A172 (cell line): ENCODE results near the gene GIPC3. TPM values are rescaled to one million over a fixed set of nuclear protein-coding genes. Genes with fewer than 3 reads are reported as not detected.

ENCODE experiments used
- DNase-seq: peaks from one replicate; pipeline ENCODE4 v3.0.0-alpha.2; 2015; ENCODE audit warnings: low spot score
- total RNA-seq: library from RNA; depleted of rRNA; stranded (reverse); fragments of >200 nt; shearing (Covaris generic); gene quantifications from 2 replicates; pipeline ENCODE4 v1.2.3, GENCODE V29; 2014; rRNA removed

The GIPC3 gene, protein sequence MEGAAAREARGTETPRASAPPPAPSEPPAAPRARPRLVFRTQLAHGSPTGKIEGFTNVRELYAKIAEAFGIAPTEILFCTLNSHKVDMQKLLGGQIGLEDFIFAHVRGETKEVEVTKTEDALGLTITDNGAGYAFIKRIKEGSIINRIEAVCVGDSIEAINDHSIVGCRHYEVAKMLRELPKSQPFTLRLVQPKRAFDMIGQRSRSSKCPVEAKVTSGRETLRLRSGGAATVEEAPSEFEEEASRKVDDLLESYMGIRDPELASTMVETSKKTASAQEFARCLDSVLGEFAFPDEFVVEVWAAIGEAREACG
- total RNA-seq: 0.07 TPM in 1 of 2 replicates, not detected in the other

DNA sequence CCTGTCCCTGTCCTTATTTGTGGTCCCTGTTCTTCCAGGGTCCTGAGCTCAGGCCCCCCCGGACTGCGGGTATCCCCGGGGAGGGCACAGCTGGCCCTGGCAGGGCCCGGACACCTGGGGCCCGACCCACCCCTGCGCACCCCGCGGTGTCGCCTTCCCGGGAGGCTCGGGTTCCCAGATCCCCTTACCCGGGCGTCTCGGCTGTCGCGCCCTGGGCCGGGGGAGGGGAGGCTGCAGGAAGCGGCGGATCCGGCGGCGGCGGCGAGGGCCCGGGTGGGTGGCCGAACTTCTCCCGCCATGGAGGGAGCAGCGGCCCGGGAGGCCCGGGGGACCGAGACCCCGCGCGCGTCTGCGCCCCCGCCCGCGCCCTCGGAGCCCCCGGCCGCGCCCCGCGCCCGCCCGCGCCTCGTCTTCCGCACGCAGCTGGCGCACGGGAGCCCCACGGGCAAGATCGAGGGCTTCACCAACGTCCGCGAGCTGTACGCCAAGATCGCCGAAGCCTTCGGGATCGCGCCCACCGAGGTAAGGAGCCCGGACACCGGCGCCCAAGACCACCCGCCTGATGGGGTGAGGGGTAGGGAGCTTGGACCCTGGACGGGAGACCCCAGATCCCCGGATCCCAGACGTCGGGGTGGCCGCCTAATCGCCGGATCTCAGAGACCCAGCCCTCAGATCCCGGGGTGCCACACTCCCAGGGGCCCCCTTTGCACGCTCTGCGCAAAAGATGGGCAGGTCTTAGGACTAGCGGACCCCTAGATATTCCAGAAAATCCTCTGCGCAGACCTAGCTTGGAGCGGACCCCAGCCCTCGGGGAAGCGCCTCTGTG lies at the start of gene GIPC3:
Gene GIPC3, plus strand, starts transcription at position 178 of the 826 bp plus-strand sequence. Its CDS starts 120 bp downstream, at position 298.
- no peak for DNase-seq

DNA sequence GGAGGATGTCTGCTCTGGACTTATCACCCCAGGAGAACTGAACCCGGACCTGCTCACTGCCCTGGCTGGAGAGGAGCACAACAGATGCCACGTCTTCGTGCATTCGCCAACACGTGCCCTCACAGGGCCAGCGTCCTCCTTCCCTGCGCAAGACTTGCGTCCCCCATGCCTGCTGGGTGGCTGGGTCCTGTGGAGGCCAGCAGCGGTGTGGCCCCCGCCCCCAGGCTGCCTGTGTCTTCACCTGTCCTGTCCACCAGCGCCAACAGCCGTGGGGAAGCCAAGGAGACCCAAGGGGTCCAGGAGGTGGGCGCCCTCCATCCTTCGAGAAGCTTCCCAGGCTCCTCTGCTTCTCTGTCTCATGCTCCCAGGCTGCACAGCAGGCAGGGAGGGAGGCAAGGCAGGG lies 49.7 kb upstream of the GIPC3 start:
- no peak for DNase-seq

DNA sequence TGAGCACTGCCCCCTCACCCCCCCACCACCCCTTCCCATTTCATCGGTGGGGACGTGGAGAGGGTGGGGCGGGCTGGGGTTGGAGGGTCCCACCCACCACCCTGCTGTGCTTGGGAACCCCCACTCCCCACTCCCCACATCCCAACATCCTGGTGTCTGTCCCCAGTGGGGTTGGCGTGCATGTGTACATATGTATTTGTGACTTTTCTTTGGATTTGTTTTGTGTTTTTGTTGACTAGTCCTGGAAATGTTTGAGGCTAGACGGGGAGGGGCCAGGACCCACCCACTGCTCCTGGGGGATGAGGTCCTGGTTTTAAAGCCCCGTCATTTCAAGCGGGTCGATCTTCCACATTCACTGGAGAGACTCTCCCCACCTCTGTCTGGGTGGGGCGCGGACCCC lies 49.3 kb upstream of the GIPC3 start:
- DNase-seq: no peak

- DNase-seq: no peak
Measured at GRCh38 chr19:3536429-3537100, 48.7 kb upstream of the GIPC3 start.

- no peak for DNase-seq
Measured at GRCh38 chr19:3537101-3537437, 48.2 kb upstream of the GIPC3 start.

DNA sequence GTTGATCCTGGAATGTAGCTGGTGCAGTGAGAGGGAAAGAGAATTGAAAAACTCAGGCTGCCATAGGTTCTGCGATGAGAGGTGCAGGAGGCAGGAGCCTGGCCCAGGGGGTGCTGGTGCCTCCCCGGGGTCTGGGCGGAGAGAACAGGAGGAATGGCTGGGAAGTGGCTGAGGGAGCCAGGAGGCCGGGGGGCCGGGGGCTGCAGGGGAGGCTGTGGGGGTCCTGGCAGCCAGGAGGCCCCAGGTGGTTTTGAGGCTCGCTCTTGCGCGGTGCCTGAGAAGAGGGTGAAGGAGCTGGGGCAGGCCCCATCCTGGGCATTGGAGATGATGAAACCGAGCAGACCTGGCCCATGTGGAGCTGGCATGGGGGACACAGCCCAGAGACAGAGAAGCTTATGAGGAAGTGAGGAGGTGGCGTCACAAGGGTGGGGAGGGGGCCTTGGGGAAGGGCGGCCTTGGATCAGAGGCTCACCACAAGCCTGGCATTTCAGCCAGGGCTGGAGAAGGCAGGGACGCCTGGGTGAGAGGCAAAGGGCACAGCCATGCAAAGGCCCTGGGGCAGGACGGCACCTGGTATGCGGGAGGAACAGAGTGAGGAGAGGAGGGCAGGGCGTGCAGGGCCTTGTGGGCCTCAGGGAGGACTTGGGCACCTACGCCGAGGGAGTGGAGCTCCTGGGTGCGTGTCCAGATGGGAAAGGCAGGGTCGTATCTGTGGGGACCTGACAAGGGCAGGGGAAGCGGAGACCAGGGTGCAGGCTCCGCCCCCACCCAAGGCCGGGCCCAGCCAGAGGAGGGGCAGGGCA lies 47.6 kb upstream of the GIPC3 start:
- DNase-seq: no peak

GRCh38 chr19:3538258-3538929 lies 46.9 kb upstream of the GIPC3 start:
- no peak for DNase-seq

- peak; percentile 37 for DNase-seq
Measured at GRCh38 chr19:3538965-3539755, 46.1 kb upstream of the GIPC3 start, which contains the start of gene TEKTIP1. Gene TEKTIP1 (plus strand): TSS chr19:3539174. CDS start chr19:3539178, 4 bp downstream.

GRCh38 chr19:3539756-3540118 lies 45.5 kb upstream of the GIPC3 start:
- no peak for DNase-seq

- DNase-seq: no peak
Measured at GRCh38 chr19:3543150-3544057, 41.9 kb upstream of the GIPC3 start.

DNA sequence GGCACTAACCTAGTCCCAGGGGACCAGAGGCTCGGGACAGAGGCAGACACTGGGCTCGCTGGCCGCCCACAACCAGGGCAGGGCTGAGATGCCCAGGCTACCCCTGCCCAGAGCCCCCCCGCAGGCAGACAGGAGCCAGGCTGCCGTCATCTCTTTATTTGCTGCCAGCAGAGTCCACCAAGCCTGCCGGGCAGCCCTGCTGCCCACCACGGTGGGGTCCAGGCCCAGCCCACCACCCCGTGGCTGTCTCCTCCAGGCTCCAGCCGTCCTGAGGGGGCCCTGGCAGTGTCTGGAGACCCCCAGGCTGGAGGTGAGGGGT lies 41.3 kb upstream of the GIPC3 start:
- DNase-seq: no peak

- DNase-seq: peak; percentile 72
Measured at GRCh38 chr19:3544742-3545668, 40.3 kb upstream of the GIPC3 start.

DNA sequence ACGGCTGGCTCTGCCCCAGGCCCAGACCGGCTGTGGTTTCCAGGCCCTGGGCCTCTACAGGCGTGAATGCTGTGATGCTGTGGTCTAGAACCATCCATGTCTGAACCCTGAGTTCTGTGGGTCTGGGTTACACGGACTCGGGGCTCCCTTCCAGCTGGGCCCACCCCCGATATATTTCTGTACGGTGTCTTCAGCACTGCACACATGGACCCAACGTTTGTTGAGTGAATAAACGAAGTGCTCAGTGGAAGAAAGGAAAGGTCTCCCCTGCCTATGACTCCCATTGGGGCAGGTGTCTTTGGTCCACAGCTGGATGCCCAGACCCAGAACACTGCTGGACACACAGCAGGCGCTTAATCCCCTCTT lies 39.6 kb upstream of the GIPC3 start:
- no peak for DNase-seq

DNA sequence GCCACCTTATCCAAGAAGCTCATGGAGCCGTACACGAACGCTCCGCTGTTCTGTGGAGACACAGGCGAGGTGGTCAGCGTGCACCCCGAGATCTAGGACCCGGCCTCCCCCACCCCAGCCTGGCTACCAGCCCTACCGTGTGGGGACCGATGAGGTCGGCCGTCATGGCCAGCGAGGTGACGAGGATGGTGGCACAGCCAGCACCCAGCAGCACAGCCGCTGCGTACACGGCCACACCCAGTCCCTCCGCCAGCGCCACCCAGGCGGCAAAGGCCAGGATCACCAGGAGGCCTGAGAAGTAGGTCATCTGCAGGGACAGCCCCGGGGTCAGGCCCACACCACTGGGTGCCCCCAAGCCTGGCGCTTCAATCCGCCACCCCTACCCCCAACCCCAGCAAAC lies 39.2 kb upstream of the GIPC3 start:
- DNase-seq: no peak

DNA sequence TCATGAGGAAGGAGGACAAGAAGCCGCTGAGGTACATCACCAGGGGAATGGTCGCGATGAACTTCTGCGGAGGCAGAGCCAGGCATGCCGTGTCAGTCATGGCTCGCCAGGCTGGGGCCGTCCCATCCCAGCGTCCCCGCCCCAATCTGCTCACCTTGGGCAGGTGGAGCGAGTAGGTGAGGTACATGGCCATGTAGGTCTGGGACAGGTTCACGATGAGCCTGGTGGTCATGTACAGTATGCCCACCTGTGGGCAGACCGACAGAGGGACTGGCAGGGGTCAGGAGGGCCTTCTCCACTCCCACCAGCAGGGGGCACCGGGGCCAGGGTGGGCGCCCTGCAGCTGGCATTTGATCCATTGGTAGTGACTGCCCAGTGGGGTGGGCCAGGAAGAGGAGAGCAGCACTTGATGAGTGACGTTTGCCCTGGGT lies 38.0 kb upstream of the GIPC3 start:
- DNase-seq: no peak

GRCh38 chr19:3547767-3548282 lies 37.5 kb upstream of the GIPC3 start:
- DNase-seq: no peak

DNA sequence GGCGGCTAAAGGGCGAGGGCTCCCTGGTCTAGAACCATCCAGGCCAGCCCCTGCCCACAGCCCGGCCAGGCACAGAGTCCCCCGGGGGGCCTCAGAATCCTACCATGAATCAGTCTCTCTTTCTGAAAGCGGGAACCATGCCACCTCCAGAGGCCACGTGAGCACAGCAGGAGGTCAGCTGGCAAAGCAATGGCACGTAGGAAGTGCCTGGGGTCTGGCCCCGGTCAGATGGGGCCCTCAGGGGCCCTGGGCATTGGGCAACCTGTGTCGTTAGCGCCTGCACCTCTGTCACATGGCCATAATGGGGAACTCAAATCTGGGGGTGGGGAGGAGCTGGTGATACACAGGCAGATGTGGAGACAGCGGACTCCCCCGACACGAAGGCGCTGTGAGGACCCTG lies 36.7 kb upstream of the GIPC3 start:
- DNase-seq: no peak

DNA sequence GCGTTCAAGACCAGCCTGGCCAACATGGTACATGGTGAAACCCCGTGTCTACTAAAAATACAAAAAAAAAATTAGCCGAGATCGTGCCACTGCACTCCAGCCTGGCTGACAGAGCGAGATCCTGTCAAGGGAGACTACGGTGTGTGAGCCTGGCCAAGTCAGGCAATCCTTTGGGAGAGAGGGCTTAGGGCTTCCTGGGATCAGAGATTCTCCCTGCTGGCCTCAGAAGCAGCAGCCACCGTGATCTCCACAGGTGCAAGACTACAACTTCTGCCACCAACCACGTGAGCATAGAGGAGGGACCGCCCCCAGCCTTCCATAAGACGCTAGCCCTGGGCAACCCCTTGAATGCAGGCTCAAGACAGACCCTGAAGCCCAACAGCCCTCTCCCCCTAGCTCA lies 35.5 kb upstream of the GIPC3 start:
- DNase-seq: no peak
